ENCODE measurements around the gene HSPA5.
"Not testable (repeated sequence)": the region's sequence is repeated elsewhere in the genome, so short reads cannot be mapped to it uniquely, and the experiment has no call there.

GRCh38 chr9:125224858-125225257 is 16.3 kb downstream of the HSPA5 start:
- TF ChIP-seq SP3 (tag by site-specific recombination; IDR thresholded peaks at IDR 0.05); ZNF791 (tag by site-specific recombination; IDR thresholded peaks at IDR 0.05); CTCF (tag by site-specific recombination; IDR thresholded peaks at IDR 0.05); ZBTB26 (tag by site-specific recombination; optimal IDR thresholded peaks at IDR 0.05); ZNF416 (tag by site-specific recombination; IDR thresholded peaks at IDR 0.05): not testable (repeated sequence)
- TF ChIP-seq, protein P1, sequence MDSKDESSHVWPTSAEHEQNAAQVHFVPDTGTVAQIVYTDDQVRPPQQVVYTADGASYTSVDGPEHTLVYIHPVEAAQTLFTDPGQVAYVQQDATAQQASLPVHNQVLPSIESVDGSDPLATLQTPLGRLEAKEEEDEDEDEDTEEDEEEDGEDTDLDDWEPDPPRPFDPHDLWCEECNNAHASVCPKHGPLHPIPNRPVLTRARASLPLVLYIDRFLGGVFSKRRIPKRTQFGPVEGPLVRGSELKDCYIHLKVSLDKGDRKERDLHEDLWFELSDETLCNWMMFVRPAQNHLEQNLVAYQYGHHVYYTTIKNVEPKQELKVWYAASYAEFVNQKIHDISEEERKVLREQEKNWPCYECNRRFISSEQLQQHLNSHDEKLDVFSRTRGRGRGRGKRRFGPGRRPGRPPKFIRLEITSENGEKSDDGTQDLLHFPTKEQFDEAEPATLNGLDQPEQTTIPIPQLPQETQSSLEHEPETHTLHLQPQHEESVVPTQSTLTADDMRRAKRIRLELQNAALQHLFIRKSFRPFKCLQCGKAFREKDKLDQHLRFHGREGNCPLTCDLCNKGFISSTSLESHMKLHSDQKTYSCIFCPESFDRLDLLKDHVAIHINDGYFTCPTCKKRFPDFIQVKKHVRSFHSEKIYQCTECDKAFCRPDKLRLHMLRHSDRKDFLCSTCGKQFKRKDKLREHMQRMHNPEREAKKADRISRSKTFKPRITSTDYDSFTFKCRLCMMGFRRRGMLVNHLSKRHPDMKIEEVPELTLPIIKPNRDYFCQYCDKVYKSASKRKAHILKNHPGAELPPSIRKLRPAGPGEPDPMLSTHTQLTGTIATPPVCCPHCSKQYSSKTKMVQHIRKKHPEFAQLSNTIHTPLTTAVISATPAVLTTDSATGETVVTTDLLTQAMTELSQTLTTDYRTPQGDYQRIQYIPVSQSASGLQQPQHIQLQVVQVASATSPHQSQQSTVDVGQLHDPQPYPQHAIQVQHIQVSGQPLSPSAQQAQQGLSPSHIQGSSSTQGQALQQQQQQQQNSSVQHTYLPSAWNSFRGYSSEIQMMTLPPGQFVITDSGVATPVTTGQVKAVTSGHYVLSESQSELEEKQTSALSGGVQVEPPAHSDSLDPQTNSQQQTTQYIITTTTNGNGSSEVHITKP (tag by site-specific recombination; IDR thresholded peaks at IDR 0.05), result not testable (repeated sequence)
- TF ChIP-seq, protein P2, sequence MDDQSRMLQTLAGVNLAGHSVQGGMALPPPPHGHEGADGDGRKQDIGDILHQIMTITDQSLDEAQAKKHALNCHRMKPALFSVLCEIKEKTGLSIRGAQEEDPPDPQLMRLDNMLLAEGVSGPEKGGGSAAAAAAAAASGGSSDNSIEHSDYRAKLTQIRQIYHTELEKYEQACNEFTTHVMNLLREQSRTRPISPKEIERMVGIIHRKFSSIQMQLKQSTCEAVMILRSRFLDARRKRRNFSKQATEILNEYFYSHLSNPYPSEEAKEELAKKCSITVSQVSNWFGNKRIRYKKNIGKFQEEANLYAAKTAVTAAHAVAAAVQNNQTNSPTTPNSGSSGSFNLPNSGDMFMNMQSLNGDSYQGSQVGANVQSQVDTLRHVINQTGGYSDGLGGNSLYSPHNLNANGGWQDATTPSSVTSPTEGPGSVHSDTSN (CRISPR knock-in tag; IDR thresholded peaks at IDR 0.05), result not testable (repeated sequence)

Measured in HEK293 (cell line).